MG63 (cell line): ENCODE results near the gene NPIPA2. TPM values are rescaled to one million over a fixed set of nuclear protein-coding genes. Genes with fewer than 3 reads are reported as not detected.
"Not testable (repeated sequence)": the region's sequence is repeated elsewhere in the genome, so short reads cannot be mapped to it uniquely, and the experiment has no call there.

Experiments
- DNase-seq: peaks from one replicate; pipeline ENCODE4 v3.0.0-alpha.2; 2020
- H3K27me3 ChIP-seq: fragments of 250-450 bp; sonication (Bioruptor Pico); 2 replicates; pipeline ENCODE4 v1.5.1; 2020; ENCODE audit warnings: mild to moderate bottlenecking, moderate library complexity
- H3K36me3 ChIP-seq: fragments of 250-450 bp; sonication (Bioruptor Pico); 2 replicates; pipeline ENCODE4 v1.5.1; 2020; ENCODE audit warnings: mild to moderate bottlenecking, moderate library complexity
- H3K4me3 ChIP-seq: fragments of 250-450 bp; sonication (Bioruptor Pico); 2 replicates; pipeline ENCODE4 v1.5.1; 2020; ENCODE audit warnings: mild to moderate bottlenecking, moderate library complexity
- H3K9me3 ChIP-seq: fragments of 250-450 bp; sonication (Bioruptor Pico); 2 replicates; pipeline ENCODE4 v1.5.1; 2020; ENCODE audit warnings: mild to moderate bottlenecking, moderate library complexity
- total RNA-seq: library from RNA; depleted of rRNA; stranded (reverse); fragments of >200 nt; shearing (Covaris generic); gene quantifications from 2 replicates; pipeline ENCODE4 v1.2.3, GENCODE V29; 2014; ENCODE audit warnings: low replicate concordance; rRNA removed

Gene NPIPA2
- total RNA-seq, 1 experiment from 2014 or later: 0.43 TPM

DNA sequence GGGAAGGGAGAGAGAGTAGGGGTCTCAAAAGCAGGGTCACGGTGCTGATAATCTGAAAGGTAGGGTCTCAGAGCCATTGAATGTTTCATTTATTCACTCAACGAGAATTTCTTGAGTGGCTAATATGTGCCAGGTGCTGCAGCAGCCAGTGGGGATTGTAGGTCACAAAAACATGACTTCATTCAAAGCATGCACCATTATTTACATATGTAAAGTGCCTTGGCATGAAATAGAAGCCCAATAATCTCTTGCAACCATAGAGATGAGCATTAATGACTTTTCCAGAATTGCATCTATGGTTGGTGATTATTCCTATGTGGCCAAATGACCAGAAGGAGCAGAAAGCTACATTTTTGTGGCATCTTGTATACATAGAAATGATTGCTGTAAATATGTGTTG lies 55.2 kb downstream of the NPIPA2 start:
- not testable (repeated sequence) for H3K36me3 ChIP-seq, DNase-seq, H3K27me3 ChIP-seq, H3K4me3 ChIP-seq, H3K9me3 ChIP-seq

- H3K4me3 ChIP-seq, DNase-seq, H3K27me3 ChIP-seq, H3K9me3 ChIP-seq, H3K36me3 ChIP-seq: not testable (repeated sequence)
Observed at GRCh38 chr16:14803577-14803976, 61.2 kb downstream of the NPIPA2 start.

DNA sequence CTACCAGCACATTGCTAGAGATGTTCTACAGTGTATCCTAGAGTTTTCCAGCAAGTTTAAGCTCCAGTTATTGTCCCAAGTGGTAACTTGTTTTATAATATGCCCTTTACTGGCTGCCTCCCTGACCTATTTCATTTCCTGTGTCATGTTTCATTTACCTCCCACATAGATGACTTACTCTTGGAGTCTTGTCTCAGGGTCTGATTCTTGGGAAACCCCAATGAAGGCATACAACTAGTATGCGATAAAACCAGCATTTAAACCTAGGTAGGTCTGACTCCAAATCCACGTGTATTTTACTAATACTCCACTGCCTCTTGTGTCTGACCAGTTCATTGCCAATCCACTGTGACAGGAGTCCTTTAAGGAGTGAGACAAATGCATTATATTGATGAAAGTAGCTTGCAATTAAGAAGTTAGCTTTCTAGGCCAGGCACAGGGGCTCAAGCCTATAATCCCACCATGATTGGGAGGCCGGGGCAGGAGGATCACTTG lies 64.9 kb downstream of the NPIPA2 start:
- H3K36me3 ChIP-seq, DNase-seq: not testable (repeated sequence)

DNA sequence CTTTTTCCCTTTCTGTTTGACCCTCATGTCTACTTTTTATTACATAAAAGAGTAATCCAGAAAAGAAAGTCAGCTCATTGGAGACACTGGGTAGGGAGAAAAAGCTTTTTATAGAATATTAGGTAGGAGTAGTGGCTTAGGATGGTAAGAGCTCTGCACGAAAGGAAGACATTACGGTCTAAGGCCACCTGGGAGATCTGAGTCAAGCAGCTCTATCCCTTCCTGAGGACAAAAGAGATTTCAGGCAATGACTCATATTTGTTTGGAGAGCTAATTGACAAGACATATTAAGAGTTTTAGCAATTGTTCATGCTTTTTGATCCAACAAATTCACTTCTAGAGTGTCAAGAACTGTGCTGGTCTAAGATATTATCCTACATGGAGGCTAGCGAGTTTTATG lies 71.6 kb downstream of the NPIPA2 start:
- H3K9me3 ChIP-seq, H3K36me3 ChIP-seq, H3K27me3 ChIP-seq, DNase-seq, H3K4me3 ChIP-seq: not testable (repeated sequence)

More for the DNA sequence above, 64.9 kb downstream of the NPIPA2 start:
- not testable (repeated sequence) for H3K27me3 ChIP-seq, H3K9me3 ChIP-seq, H3K4me3 ChIP-seq

Other genes starting within 250 kb of the NPIPA2 start
- 44.3 and 131 TPM in 2 replicates for gene PARN, start 112.3 kb upstream of the NPIPA2 start, total RNA-seq
- gene BFAR, start 109.6 kb upstream of the NPIPA2 start, total RNA-seq: 121 and 179 TPM in 2 replicates
- not detected in 2 replicates for gene PLA2G10, start 48.2 kb upstream of the NPIPA2 start, total RNA-seq
- gene NPIPA3, start 39.1 kb upstream of the NPIPA2 start, total RNA-seq: 0.43 TPM in 1 of 2 replicates, not detected in the other
- 113 and 139 TPM in 2 replicates for gene NOMO1, start 91.2 kb downstream of the NPIPA2 start, total RNA-seq
- 21.7 and 24.1 TPM in 2 replicates for gene NPIPA1, start 194.9 kb downstream of the NPIPA2 start, total RNA-seq
- gene PDXDC1, start 232.5 kb downstream of the NPIPA2 start, total RNA-seq: 64.7 and 65.3 TPM in 2 replicates